Type B pancreatic cell (in vitro differentiated cells): ENCODE data around the gene NUBP1. TPM values are rescaled to one million over a fixed set of nuclear protein-coding genes. Genes with fewer than 3 reads are reported as not detected.
"Not testable (repeated sequence)": the region's sequence is repeated elsewhere in the genome, so short reads cannot be mapped to it uniquely, and the experiment has no call there.

Source experiments
- DNase-seq: peaks from one replicate; pipeline ENCODE4 v3.0.0; 2021; ENCODE audit warnings: mixed read lengths; ENCODE audit not compliant: unreplicated experiment; ENCODE audit errors: extremely low spot score
- H3K27ac Mint-ChIP-seq: 2 replicates; pipeline ENCODE4 v1.8.0; 2021; ENCODE audit warnings: mild to moderate bottlenecking, mixed read lengths
- H3K27me3 Mint-ChIP-seq: 2 replicates; pipeline ENCODE4 v1.8.0; 2021; ENCODE audit warnings: mixed read lengths
- H3K36me3 Mint-ChIP-seq: 2 replicates; pipeline ENCODE4 v1.8.0; 2021; ENCODE audit warnings: mixed read lengths
- H3K4me1 Mint-ChIP-seq: one replicate; pipeline ENCODE4 v1.8.0; 2021; ENCODE audit warnings: mixed read lengths; ENCODE audit not compliant: unreplicated experiment
- H3K4me3 Mint-ChIP-seq: 2 replicates; pipeline ENCODE4 v1.8.0; 2021; ENCODE audit warnings: mild to moderate bottlenecking, mixed read lengths
- H3K9me3 Mint-ChIP-seq: 2 replicates; pipeline ENCODE4 v1.8.0; 2021; ENCODE audit warnings: mixed read lengths
- CTCF ChIP-seq: fragments of 200-600 bp; sonication (generic); conservative IDR thresholded peaks from 2 replicates; pipeline ENCODE4 v1.5.0; 2021; ENCODE audit warnings: antibody characterized with exemption, mild to moderate bottlenecking
- total RNA-seq: library from RNA; stranded (reverse); gene quantifications from 2 replicates; pipeline ENCODE4 v1.2.1, GENCODE V29; 2021; ENCODE audit warnings: low replicate concordance

Gene NUBP1
- total RNA-seq, 1 donor from 2014 or later, result 24.1 TPM

- H3K4me3 Mint-ChIP-seq, result no peak overlapping the region
- H3K9me3 Mint-ChIP-seq, result no peaks in the 10 kb centered on the region
- no peaks in the 10 kb centered on the region for H3K27me3 Mint-ChIP-seq
- no peak for DNase-seq
- no peaks in the 10 kb centered on the region for H3K4me1 Mint-ChIP-seq
- peaks cover 4% of the 10 kb centered on the region for H3K36me3 Mint-ChIP-seq
- no peak overlapping the region for H3K27ac Mint-ChIP-seq
- no peak for TF ChIP-seq CTCF
Measured at GRCh38 chr16:10770907-10771306, 27.3 kb downstream of the NUBP1 start.

GRCh38 chr16:10776280-10776679 lies 32.6 kb downstream of the NUBP1 start:
- H3K4me3 Mint-ChIP-seq, result no peak overlapping the region
- H3K4me1 Mint-ChIP-seq, result peaks cover 3% of the 10 kb centered on the region
- H3K27me3 Mint-ChIP-seq, result no peaks in the 10 kb centered on the region
- no peaks in the 10 kb centered on the region for H3K9me3 Mint-ChIP-seq
- no peak overlapping the region for H3K27ac Mint-ChIP-seq
- no peak for DNase-seq
- no peaks in the 10 kb centered on the region for H3K36me3 Mint-ChIP-seq
- TF ChIP-seq CTCF, result no peak

- not testable (repeated sequence) for H3K27ac Mint-ChIP-seq, H3K27me3 Mint-ChIP-seq, H3K4me3 Mint-ChIP-seq, DNase-seq, H3K9me3 Mint-ChIP-seq, H3K4me1 Mint-ChIP-seq, H3K36me3 Mint-ChIP-seq
Measured at GRCh38 chr16:10776923-10777322, 33.3 kb downstream of the NUBP1 start.

GRCh38 chr16:10777356-10777755 lies 33.7 kb downstream of the NUBP1 start:
- H3K27ac Mint-ChIP-seq, result no peak overlapping the region
- H3K9me3 Mint-ChIP-seq, result no peaks in the 10 kb centered on the region
- no peak overlapping the region for H3K4me3 Mint-ChIP-seq
- no peaks in the 10 kb centered on the region for H3K27me3 Mint-ChIP-seq
- DNase-seq, result no peak
- no peaks in the 10 kb centered on the region for H3K36me3 Mint-ChIP-seq
- peaks cover 3% of the 10 kb centered on the region for H3K4me1 Mint-ChIP-seq
- no peak for TF ChIP-seq CTCF

- not testable (repeated sequence) for H3K27ac Mint-ChIP-seq, H3K36me3 Mint-ChIP-seq, H3K4me1 Mint-ChIP-seq, H3K4me3 Mint-ChIP-seq, DNase-seq, H3K27me3 Mint-ChIP-seq, H3K9me3 Mint-ChIP-seq
Measured at GRCh38 chr16:10779908-10780307, 36.3 kb downstream of the NUBP1 start.

GRCh38 chr16:10780628-10781027 lies 37.0 kb downstream of the NUBP1 start:
- Mint-ChIP-seq H3K4me3 (no peak overlapping the region), H3K9me3 (no peaks in the 10 kb centered on the region), H3K36me3 (no peaks in the 10 kb centered on the region), H3K27me3 (no peaks in the 10 kb centered on the region), H3K4me1 (peaks cover 3% of the 10 kb centered on the region), H3K27ac (no peak overlapping the region)
- DNase-seq, result no peak
- TF ChIP-seq CTCF, result no peak

- Mint-ChIP-seq H3K27ac (no peak overlapping the region), H3K27me3 (no peaks in the 10 kb centered on the region), H3K4me1 (peaks cover 3% of the 10 kb centered on the region), H3K4me3 (no peak overlapping the region), H3K9me3 (no peaks in the 10 kb centered on the region), H3K36me3 (no peaks in the 10 kb centered on the region)
- DNase-seq, result no peak
- TF ChIP-seq CTCF, result no peak
Measured at GRCh38 chr16:10782628-10783027, 39.0 kb downstream of the NUBP1 start.
